ENCODE data around the gene NEUROD1. TPM values are rescaled to one million over a fixed set of nuclear protein-coding genes. Genes with fewer than 3 reads are reported as not detected.

Gene NEUROD1
- total RNA-seq, 2 experiments from 2014 or later: not detected

- H3K9me3 ChIP-seq (ENCODE audit: low read length): no peaks in the 10 kb centered on the region
- TF ChIP-seq CTCF (conservative IDR thresholded peaks at IDR 0.05; ENCODE audit: low read length) (no peak), EZH2phosphoT487 (IDR thresholded peaks at IDR 0.05; ENCODE audit: borderline replicate concordance, low read depth, low read length) (no peak)
- CTCF ChIA-PET (ENCODE audit: unreplicated experiment): interaction anchor here (0.6 kb wide), 1 partner anchor 46 kb away, joined by 3 read pairs; no protein-coding TSS in a partner anchor
- no peaks in the 10 kb centered on the region for H4K20me1 ChIP-seq (ENCODE audit: insufficient read depth, low read length)
- intact Hi-C loops (cut with micrococcal nuclease; ENCODE audit: unreplicated experiment): no loop called here
- H3K4me2 ChIP-seq (ENCODE audit: low read length): no peak overlapping the region
- POLR2A ChIA-PET: no interaction called here
- no peak overlapping the region for H2AFZ ChIP-seq (ENCODE audit: low read length)
- H3K9me2 ChIP-seq (ENCODE audit: insufficient read depth, low read length): no peaks in the 10 kb centered on the region
- no TSS peak for BruUV-seq (replicated peaks)
- H3K4me1 ChIP-seq (ENCODE audit: insufficient read depth, low read length, poor library complexity, severe bottlenecking): no peaks in the 10 kb centered on the region
- no peak overlapping the region for H3K27ac ChIP-seq (ENCODE audit: low read depth, low read length, poor library complexity, severe bottlenecking)
- DNase-seq (ENCODE audit: low spot score): no peak
- no peak overlapping the region for H3K4me3 ChIP-seq (ENCODE audit: low read depth, low read length, poor library complexity, severe bottlenecking)
- no peaks in the 10 kb centered on the region for H3K36me3 ChIP-seq (ENCODE audit: insufficient read depth, low read length)
- H3K79me2 ChIP-seq (ENCODE audit: insufficient read depth, low read depth, low read length): no peaks in the 10 kb centered on the region
Observed at GRCh38 chr2:181639686-181640085, 40.6 kb downstream of the NEUROD1 start.

GRCh38 chr2:181632733-181633401 lies 47.5 kb downstream of the NEUROD1 start:
- H3K9me2 ChIP-seq (ENCODE audit: insufficient read depth, low read length): no peaks in the 10 kb centered on the region
- TF ChIP-seq CTCF (conservative IDR thresholded peaks at IDR 0.05; ENCODE audit: low read length): no peak
- no peak for TF ChIP-seq EZH2phosphoT487 (IDR thresholded peaks at IDR 0.05; ENCODE audit: borderline replicate concordance, low read depth, low read length)
- DNase-seq (ENCODE audit: low spot score): no peak
- no peak overlapping the region for H2AFZ ChIP-seq (ENCODE audit: low read length)
- ChIA-PET CTCF (ENCODE audit: unreplicated experiment) (no interaction called here), POLR2A (interaction anchor here (0.8 to 1.1 kb wide), 2 partner anchors 13 to 16 kb away, joined by 3 read pairs; no protein-coding TSS in a partner anchor)
- H3K4me3 ChIP-seq (ENCODE audit: low read depth, low read length, poor library complexity, severe bottlenecking): no peak overlapping the region
- intact Hi-C loops (cut with micrococcal nuclease; ENCODE audit: unreplicated experiment): no loop called here
- BruUV-seq (replicated peaks): no TSS peak
- H4K20me1 ChIP-seq (ENCODE audit: insufficient read depth, low read length): no peaks in the 10 kb centered on the region
- no peaks in the 10 kb centered on the region for H3K9me3 ChIP-seq (ENCODE audit: low read length)
- H3K79me2 ChIP-seq (ENCODE audit: insufficient read depth, low read depth, low read length): no peaks in the 10 kb centered on the region
- no peaks in the 10 kb centered on the region for H3K36me3 ChIP-seq (ENCODE audit: insufficient read depth, low read length)
- no peak overlapping the region for H3K27ac ChIP-seq (ENCODE audit: low read depth, low read length, poor library complexity, severe bottlenecking)
- no peaks in the 10 kb centered on the region for H3K4me1 ChIP-seq (ENCODE audit: insufficient read depth, low read length, poor library complexity, severe bottlenecking)
- no peak overlapping the region for H3K4me2 ChIP-seq (ENCODE audit: low read length)

All from OCI-LY7 (cell line).